Gastrocnemius medialis (tissue), 4 donors: ENCODE data around the gene MESP1.

Experiments
- POLR2A ChIP-seq, 2 donors: fragments of 450-650 bp; IDR thresholded peaks; one replicate each; pipeline ENCODE4 v1.6.1; 2017; ENCODE audit warnings: antibody characterized with exemption in 2 of 2, mild to moderate bottlenecking in 2 of 2, moderate library complexity in 2 of 2
- TF ChIP-seq, protein P1 (sequence below), 5 experiments: fragments of 450-650 bp in 3 of 5; fragments of 200-600 bp in 2 of 5; sonication (generic) in 2 of 5; IDR thresholded peaks in 4 of 5; conservative IDR thresholded peaks in 1 of 5; 1 replicate in 4 of 5; 2 replicates in 1 of 5; pipeline ENCODE4 v1.5.1; 2016 to 2019; ENCODE audit warnings: antibody characterized with exemption in 5 of 5, mild to moderate bottlenecking in 3 of 5, moderate library complexity in 3 of 5

DNA sequence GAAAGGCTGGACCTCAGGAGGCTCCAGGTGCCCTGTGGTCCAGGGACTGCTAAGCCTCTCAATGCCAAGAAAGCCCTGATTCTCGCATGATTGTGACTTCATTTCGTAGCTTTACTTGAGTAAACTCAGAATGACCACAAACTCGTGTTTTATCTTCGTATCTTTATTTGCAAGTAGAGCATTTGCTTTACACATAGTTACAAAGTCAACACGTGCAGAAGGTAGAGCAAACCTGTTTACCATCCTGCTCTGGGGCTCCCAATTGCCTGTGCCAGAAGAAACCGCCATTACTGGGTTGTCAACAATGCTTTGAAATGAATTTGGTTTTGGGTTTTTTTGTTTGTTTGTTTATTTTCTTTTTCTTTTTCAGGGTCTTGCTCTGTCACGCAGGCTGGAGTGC is 5.8 kb upstream of the MESP1 start:
- TF ChIP-seq, protein P1, sequence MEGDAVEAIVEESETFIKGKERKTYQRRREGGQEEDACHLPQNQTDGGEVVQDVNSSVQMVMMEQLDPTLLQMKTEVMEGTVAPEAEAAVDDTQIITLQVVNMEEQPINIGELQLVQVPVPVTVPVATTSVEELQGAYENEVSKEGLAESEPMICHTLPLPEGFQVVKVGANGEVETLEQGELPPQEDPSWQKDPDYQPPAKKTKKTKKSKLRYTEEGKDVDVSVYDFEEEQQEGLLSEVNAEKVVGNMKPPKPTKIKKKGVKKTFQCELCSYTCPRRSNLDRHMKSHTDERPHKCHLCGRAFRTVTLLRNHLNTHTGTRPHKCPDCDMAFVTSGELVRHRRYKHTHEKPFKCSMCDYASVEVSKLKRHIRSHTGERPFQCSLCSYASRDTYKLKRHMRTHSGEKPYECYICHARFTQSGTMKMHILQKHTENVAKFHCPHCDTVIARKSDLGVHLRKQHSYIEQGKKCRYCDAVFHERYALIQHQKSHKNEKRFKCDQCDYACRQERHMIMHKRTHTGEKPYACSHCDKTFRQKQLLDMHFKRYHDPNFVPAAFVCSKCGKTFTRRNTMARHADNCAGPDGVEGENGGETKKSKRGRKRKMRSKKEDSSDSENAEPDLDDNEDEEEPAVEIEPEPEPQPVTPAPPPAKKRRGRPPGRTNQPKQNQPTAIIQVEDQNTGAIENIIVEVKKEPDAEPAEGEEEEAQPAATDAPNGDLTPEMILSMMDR (IDR thresholded peaks at IDR 0.05 in 4 of 5, conservative IDR thresholded peaks at IDR 0.05 in 1 of 5): no peak
- no peak for TF ChIP-seq POLR2A (IDR thresholded peaks at IDR 0.05)
